Loucy (cell line): ENCODE measurements around the gene DDX39A.
A peak's percentile ranks its signal among the peaks of the same experiment; 100 is the strongest.

ENCODE experiments used
- H2AFZ ChIP-seq: fragments of 200-600 bp; sonication (generic); 2 replicates; pipeline ENCODE4 v1.6.0; 2016; ENCODE audit warnings: antibody characterized with exemption, mild to moderate bottlenecking, low read length, moderate library complexity
- H3F3A ChIP-seq: fragments of 200-600 bp; 2 replicates; pipeline ENCODE4 v1.6.0; 2016; ENCODE audit warnings: antibody characterized with exemption, low read depth, mild to moderate bottlenecking
- H3K27me3 ChIP-seq: fragments of 200-600 bp; sonication (generic); 2 replicates; pipeline ENCODE4 v1.6.1; 2014; ENCODE audit warnings: low read length, mild to moderate bottlenecking; ENCODE audit not compliant: insufficient read depth, poor library complexity, severe bottlenecking
- H3K36me3 ChIP-seq: fragments of 200-600 bp; sonication (generic); 2 replicates; pipeline ENCODE4 v1.6.1; 2016; ENCODE audit warnings: low read length; ENCODE audit not compliant: insufficient read depth
- H3K4me1 ChIP-seq: fragments of 200-600 bp; sonication (generic); 2 replicates; pipeline ENCODE4 v1.5.1; 2014; ENCODE audit warnings: low read length, mild to moderate bottlenecking; ENCODE audit not compliant: insufficient read depth, poor library complexity, severe bottlenecking
- H3K4me2 ChIP-seq: fragments of 200-600 bp; sonication (generic); 2 replicates; pipeline ENCODE4 v1.6.0; 2014; ENCODE audit warnings: antibody characterized with exemption, low read length, low read depth, mild to moderate bottlenecking; ENCODE audit not compliant: poor library complexity, severe bottlenecking
- H3K4me3 ChIP-seq: fragments of 200-600 bp; sonication (generic); 2 replicates; pipeline ENCODE4 v1.5.1; 2014; ENCODE audit warnings: low read length, mild to moderate bottlenecking, mixed read lengths; ENCODE audit not compliant: poor library complexity, severe bottlenecking
- H3K79me2 ChIP-seq: fragments of 200-600 bp; sonication (generic); 2 replicates; pipeline ENCODE4 v1.6.1; 2014; ENCODE audit warnings: low read length; ENCODE audit not compliant: insufficient read depth
- H3K9ac ChIP-seq: fragments of 200-600 bp; sonication (generic); 2 replicates; pipeline ENCODE4 v1.6.0; 2014; ENCODE audit warnings: mild to moderate bottlenecking, low read depth, low read length, moderate library complexity; ENCODE audit not compliant: poor library complexity, severe bottlenecking
- H3K9me2 ChIP-seq: fragments of 200-600 bp; sonication (generic); replicated peaks from 2 replicates; pipeline ENCODE4 v1.6.1; 2016; ENCODE audit warnings: low read depth, low read length, mixed read lengths
- H3K9me3 ChIP-seq: fragments of 200-600 bp; sonication (generic); 2 replicates; pipeline ENCODE4 v1.6.1; 2014; ENCODE audit warnings: mild to moderate bottlenecking, antibody characterized with exemption, low read length, low read depth; ENCODE audit not compliant: insufficient read depth
- H4K20me1 ChIP-seq: fragments of 200-600 bp; sonication (generic); 2 replicates; pipeline ENCODE4 v1.6.0; 2014; ENCODE audit warnings: antibody characterized with exemption, low read length, mild to moderate bottlenecking; ENCODE audit not compliant: insufficient read depth, poor library complexity, severe bottlenecking
- CTCF ChIP-seq: fragments of 200-600 bp; sonication (generic); conservative IDR thresholded peaks from 2 replicates; pipeline ENCODE4 v1.5.1; 2014; ENCODE audit warnings: mild to moderate bottlenecking, antibody characterized with exemption, low read length
- EZH2phosphoT487 ChIP-seq: fragments of 200-600 bp; IDR thresholded peaks from 2 replicates; pipeline ENCODE4 v1.6.1; 2018; ENCODE audit warnings: antibody characterized with exemption, mild to moderate bottlenecking, moderate library complexity, borderline replicate concordance

Gene DDX39A

GRCh38 chr19:14419106-14419813 is at the start of gene DDX39A:
DDX39A (minus strand) TSS chr19:14419341; CDS start chr19:14413220, 6,121 bp downstream.
- peaks cover 56% of the 10 kb centered on the region for H3K79me2 ChIP-seq
- peaks cover 33% of the 10 kb centered on the region for H3K4me1 ChIP-seq
- peak within 1 kb of the TSS; percentile 47; the same call in 1 of the 2 replicates for H2AFZ ChIP-seq

GRCh38 chr19:14467816-14468215 is 48.7 kb upstream of the DDX39A start:
- Histone ChIP-seq H3K9ac (no peak overlapping the region), H3K4me2 (no peak overlapping the region), H4K20me1 (no peaks in the 10 kb centered on the region), H3K36me3 (peaks cover 53% of the 10 kb centered on the region; the same call in 1 of the 2 replicates), H3K27me3 (no peaks in the 10 kb centered on the region), H3K9me3 (no peaks in the 10 kb centered on the region), H3K79me2 (no peaks in the 10 kb centered on the region), H3F3A (no peaks in the 10 kb centered on the region), H2AFZ (no peak overlapping the region), H3K4me3 (no peak overlapping the region), H3K9me2 (no peaks in the 10 kb centered on the region), H3K4me1 (no peaks in the 10 kb centered on the region)
- TF ChIP-seq CTCF (no peak), EZH2phosphoT487 (no peak)

More at GRCh38 chr19:14419106-14419813, at the start of gene DDX39A:
- peak within 1 kb of the TSS; percentile 98 for H3K9ac ChIP-seq
- TF ChIP-seq EZH2phosphoT487 (no peak), CTCF (no peak)
- no peaks in the 10 kb centered on the region for H3F3A ChIP-seq
- H3K27me3 ChIP-seq: peaks cover 6% of the 10 kb centered on the region
- H3K36me3 ChIP-seq: peaks cover 11% of the 10 kb centered on the region; the same call in 1 of the 2 replicates
- peak within 1 kb of the TSS; percentile 94 for H3K4me2 ChIP-seq
- peaks cover 43% of the 10 kb centered on the region for H4K20me1 ChIP-seq
- H3K9me2 ChIP-seq: no peaks in the 10 kb centered on the region
- H3K4me3 ChIP-seq: peak within 1 kb of the TSS; percentile 95
- no peaks in the 10 kb centered on the region for H3K9me3 ChIP-seq

DNA sequence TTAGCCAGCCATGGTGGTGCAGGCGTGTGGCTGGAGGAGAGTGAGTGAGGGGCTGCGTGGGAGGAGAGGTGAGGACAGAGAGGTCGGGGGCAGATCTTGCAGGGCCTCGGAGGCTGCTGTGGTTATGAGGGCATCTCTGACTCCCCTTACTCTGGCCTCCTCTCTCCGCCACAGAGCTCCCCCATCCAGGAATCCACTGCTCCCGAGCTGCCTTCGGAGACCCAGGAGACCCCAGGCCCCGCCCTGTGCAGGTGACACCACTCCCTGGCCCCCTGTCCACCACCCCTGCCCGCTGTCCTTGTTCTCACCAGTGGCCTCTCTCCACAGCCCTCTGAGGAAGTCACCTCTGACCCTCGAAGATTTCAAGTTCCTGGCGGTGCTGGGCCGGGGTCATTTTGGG is 48.2 kb upstream of the DDX39A start:
- H3K9me3 ChIP-seq: no peaks in the 10 kb centered on the region
- no peak overlapping the region for H3K4me2 ChIP-seq
- H3K79me2 ChIP-seq: no peaks in the 10 kb centered on the region
- no peaks in the 10 kb centered on the region for H3F3A ChIP-seq
- H3K36me3 ChIP-seq: peaks cover 53% of the 10 kb centered on the region; the same call in 1 of the 2 replicates
- H2AFZ ChIP-seq: no peak overlapping the region
- H4K20me1 ChIP-seq: no peaks in the 10 kb centered on the region
- no peak overlapping the region for H3K9ac ChIP-seq
- no peaks in the 10 kb centered on the region for H3K4me1 ChIP-seq
- no peak for TF ChIP-seq CTCF
- TF ChIP-seq EZH2phosphoT487: no peak
- H3K27me3 ChIP-seq: no peaks in the 10 kb centered on the region
- no peaks in the 10 kb centered on the region for H3K9me2 ChIP-seq
- no peak overlapping the region for H3K4me3 ChIP-seq
